ENCODE results near the gene ADGRB2. TPM values are rescaled to one million over a fixed set of nuclear protein-coding genes. Genes with fewer than 3 reads are reported as not detected.

The ADGRB2 gene
- total RNA-seq, 1 experiment from 2014 or later, result 34.8 TPM

- CTCF ChIA-PET, result interaction anchor here (0.8 to 1.6 kb wide), 3 partner anchors 85 to 174 kb away, joined by 6 to 10 read pairs (median 9); no protein-coding TSS in a partner anchor
- ATAC-seq, result no peak
- Histone ChIP-seq H3K27ac (ENCODE audit: low read length) (no peak overlapping the region), H3K36me3 (ENCODE audit: control insufficient read depth, insufficient read depth, low read length) (no peaks in the 10 kb centered on the region), H3K4me3 (ENCODE audit: low read depth in 2 of 2, low read length in 2 of 2) (no peak overlapping the region), H3K4me1 (ENCODE audit: control insufficient read depth, insufficient read depth, low read length) (0 out of 2 replicates have a peak, but pooled peaks cover 12% of the 10 kb centered on the region), H3K27me3 (ENCODE audit: control insufficient read depth, insufficient read depth, low read length) (no peaks in the 10 kb centered on the region), H3K9me3 (ENCODE audit: control insufficient read depth, insufficient read depth, low read depth, low read length) (no peaks in the 10 kb centered on the region)
- intact Hi-C loops (cut with micrococcal nuclease; ENCODE audit: unreplicated experiment) (no loop called here), in situ Hi-C loops (cut with HindIII; ENCODE audit: low pct_unique_long_range_greater_than_20kb, low sequenced_read_pairs) (no loop called here)
- POLR2A ChIA-PET, result interaction anchor here (0.5 to 0.9 kb wide), 2 partner anchors 27 to 191 kb away, joined by 3 read pairs; no protein-coding TSS in a partner anchor
- no peak for DNase-seq (ENCODE audit: low read depth, low spot score)
- no peak for TF ChIP-seq TCF7L2 (IDR thresholded peaks at IDR 0.05; ENCODE audit: low read depth, low read length)
- TF ChIP-seq REST (IDR thresholded peaks at IDR 0.05; ENCODE audit: insufficient read depth in 1 of 2, low read depth in 2 of 2, low read length in 1 of 2), result no peak
- no peak for TF ChIP-seq POLR2AphosphoS5 (IDR thresholded peaks at IDR 0.05; ENCODE audit: low read depth, low read length)
- TF ChIP-seq SIN3A (IDR thresholded peaks at IDR 0.05; ENCODE audit: borderline replicate concordance, insufficient read depth, low read depth, low read length), result no peak
- TF ChIP-seq, protein P1, sequence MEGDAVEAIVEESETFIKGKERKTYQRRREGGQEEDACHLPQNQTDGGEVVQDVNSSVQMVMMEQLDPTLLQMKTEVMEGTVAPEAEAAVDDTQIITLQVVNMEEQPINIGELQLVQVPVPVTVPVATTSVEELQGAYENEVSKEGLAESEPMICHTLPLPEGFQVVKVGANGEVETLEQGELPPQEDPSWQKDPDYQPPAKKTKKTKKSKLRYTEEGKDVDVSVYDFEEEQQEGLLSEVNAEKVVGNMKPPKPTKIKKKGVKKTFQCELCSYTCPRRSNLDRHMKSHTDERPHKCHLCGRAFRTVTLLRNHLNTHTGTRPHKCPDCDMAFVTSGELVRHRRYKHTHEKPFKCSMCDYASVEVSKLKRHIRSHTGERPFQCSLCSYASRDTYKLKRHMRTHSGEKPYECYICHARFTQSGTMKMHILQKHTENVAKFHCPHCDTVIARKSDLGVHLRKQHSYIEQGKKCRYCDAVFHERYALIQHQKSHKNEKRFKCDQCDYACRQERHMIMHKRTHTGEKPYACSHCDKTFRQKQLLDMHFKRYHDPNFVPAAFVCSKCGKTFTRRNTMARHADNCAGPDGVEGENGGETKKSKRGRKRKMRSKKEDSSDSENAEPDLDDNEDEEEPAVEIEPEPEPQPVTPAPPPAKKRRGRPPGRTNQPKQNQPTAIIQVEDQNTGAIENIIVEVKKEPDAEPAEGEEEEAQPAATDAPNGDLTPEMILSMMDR (IDR thresholded peaks at IDR 0.05), result no peak
- no TSS peak for BruUV-seq (replicated peaks)
Observed at GRCh38 chr1:31790140-31790539, 26.0 kb upstream of the ADGRB2 start.

DNA sequence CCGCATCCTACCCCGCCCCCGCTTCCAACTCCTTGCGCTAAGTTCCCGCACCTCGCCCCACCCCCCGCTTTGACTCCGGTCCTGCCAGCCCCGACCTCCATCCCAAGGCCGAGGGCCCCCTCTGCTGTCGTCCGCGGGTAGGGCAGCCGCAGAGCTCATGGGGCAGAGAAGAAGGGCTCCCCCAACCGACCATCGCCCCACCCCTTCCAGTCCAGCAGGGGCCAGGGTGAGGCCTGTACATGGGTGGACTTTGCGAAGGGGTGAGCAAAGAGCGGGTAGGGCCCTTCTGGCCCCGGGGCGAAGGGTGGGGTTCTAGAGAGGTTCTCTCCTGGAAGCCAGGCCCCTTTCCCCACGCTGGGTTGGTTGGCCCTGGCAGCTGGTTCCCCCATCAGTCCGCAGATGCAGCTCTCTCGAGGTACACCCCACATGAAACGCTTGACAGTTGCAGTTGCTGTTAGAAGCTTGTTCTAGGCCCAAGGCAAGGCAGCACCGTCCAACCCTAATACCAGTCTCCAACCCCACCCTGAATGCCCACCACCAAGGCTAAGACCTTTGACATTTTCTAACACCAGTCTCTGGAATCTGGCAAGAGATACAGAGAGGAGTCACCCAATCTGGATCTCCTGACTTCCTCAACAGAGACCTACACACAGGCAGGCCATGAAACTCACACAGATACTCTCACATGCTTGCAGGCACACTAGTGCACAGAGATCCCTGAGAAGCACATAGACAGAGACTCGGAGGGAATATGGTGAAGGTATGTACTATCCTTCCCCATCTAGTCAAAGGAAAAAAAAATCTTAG lies 25.3 kb upstream of the ADGRB2 start:
- no peak for TF ChIP-seq SIN3A (IDR thresholded peaks at IDR 0.05; ENCODE audit: borderline replicate concordance, insufficient read depth, low read depth, low read length)
- no peak for TF ChIP-seq TCF7L2 (IDR thresholded peaks at IDR 0.05; ENCODE audit: low read depth, low read length)
- TF ChIP-seq, protein P1 (IDR thresholded peaks at IDR 0.05), result peak; percentile 97
- TF ChIP-seq REST (IDR thresholded peaks at IDR 0.05; ENCODE audit: insufficient read depth in 1 of 2, low read depth in 2 of 2, low read length in 1 of 2), result 0 out of 4 replicates have a peak, but pooled peaks of 1 of the 2 experiments have one; percentile 37
- peak; percentile 50 for DNase-seq (ENCODE audit: low read depth, low spot score)
- CTCF ChIA-PET, result interaction anchor here (0.6 to 1.9 kb wide), 34 partner anchors 16 to 322 kb away, joined by 3 to 24 read pairs (median 6); partner anchors contain the start of gene PEF1
- in situ Hi-C loops (cut with HindIII; ENCODE audit: low pct_unique_long_range_greater_than_20kb, low sequenced_read_pairs) (no loop called here), intact Hi-C loops (cut with micrococcal nuclease; ENCODE audit: unreplicated experiment) (loop anchor here (1.0 to 10.0 kb wide), 2 partner anchors 126 to 225 kb away; no protein-coding TSS in a partner anchor)
- Histone ChIP-seq H3K27me3 (ENCODE audit: control insufficient read depth, insufficient read depth, low read length) (no peaks in the 10 kb centered on the region), H3K9me3 (ENCODE audit: control insufficient read depth, insufficient read depth, low read depth, low read length) (no peaks in the 10 kb centered on the region), H3K36me3 (ENCODE audit: control insufficient read depth, insufficient read depth, low read length) (no peaks in the 10 kb centered on the region), H3K27ac (ENCODE audit: low read length) (peak overlapping the region; percentile 18; the same call in 1 of the 2 replicates), H3K4me1 (ENCODE audit: control insufficient read depth, insufficient read depth, low read length) (0 out of 2 replicates have a peak, but pooled peaks cover 14% of the 10 kb centered on the region), H3K4me3 (ENCODE audit: low read depth in 2 of 2, low read length in 2 of 2) (peak overlapping the region; percentile 53 to 88)
- BruUV-seq (replicated peaks), result no TSS peak
- ATAC-seq, result peak; percentile 87
- POLR2A ChIA-PET, result interaction anchor here (0.6 to 1.3 kb wide), 5 partner anchors 27 to 310 kb away, joined by 3 to 21 read pairs (median 4); partner anchors contain the start of gene PEF1
